AG04450 (cell line): ENCODE measurements around the gene SLC43A2. TPM values are rescaled to one million over a fixed set of nuclear protein-coding genes. Genes with fewer than 3 reads are reported as not detected.
A peak's percentile ranks its signal among the peaks of the same experiment; 100 is the strongest.

ENCODE experiments used
- CTCF ChIA-PET: fragments of 300-600, 350-600 bp; formaldehyde crosslinking; extraction: SDS; loops from one replicate; lab custom pipeline; 2022; ENCODE audit warnings: antibody characterized with exemption, inconsistent platforms; lab: Charles Lee
- POLR2A ChIA-PET: fragments of 350-600 bp; formaldehyde crosslinking; extraction: SDS; loops from one replicate; lab custom pipeline; 2021; ENCODE audit warnings: antibody characterized with exemption, inconsistent platforms; lab: Yijun Ruan, JAX
- DNase-seq: peaks from one replicate; pipeline ENCODE4 v3.0.0-alpha.2; 2011; ENCODE audit warnings: low read depth, low spot score
- H3K27ac ChIP-seq: one replicate; pipeline ENCODE4 v1.5.1; 2012; ENCODE audit warnings: low read depth, low read length, control low read depth
- H3K27me3 ChIP-seq: one replicate; pipeline ENCODE4 v1.6.0; 2012; ENCODE audit warnings: low read length; ENCODE audit not compliant: control insufficient read depth, insufficient read depth
- H3K4me3 ChIP-seq: 2 replicates; pipeline ENCODE4 v1.5.1; 2011; ENCODE audit warnings: mild to moderate bottlenecking, low read depth, low read length, control low read depth
- H3K9me3 ChIP-seq: 2 replicates; pipeline ENCODE4 v1.5.1; 2012; ENCODE audit warnings: low read length; ENCODE audit not compliant: control insufficient read depth, insufficient read depth
- CTCF ChIP-seq: IDR thresholded peaks from 2 replicates; pipeline ENCODE4 v1.5.1; 2011; ENCODE audit warnings: low read depth, low read length, control low read depth, inconsistent platforms
- polyA plus RNA-seq: library from polyadenylated mRNA; depleted of rRNA; stranded (reverse); fragments of >200 nt; gene quantifications from 2 replicates; pipeline ENCODE4 v1.2.3, GENCODE V29; 2011

SLC43A2 gene
- polyA plus RNA-seq, 1 experiment: 5.3 TPM

- H3K4me3 ChIP-seq: peak overlapping the region; percentile 78
Measured at GRCh38 chr17:1627182-1627981, 1.3 kb downstream of the SLC43A2 start.

GRCh38 chr17:1626333-1626732, 2.3 kb downstream of the SLC43A2 start:
- ChIA-PET POLR2A (interaction anchor here (0.6 kb wide), 1 partner anchor 153 kb away, joined by 3 read pairs; no protein-coding TSS in a partner anchor), CTCF (interaction anchor here (1.1 to 2.9 kb wide), 2 partner anchors 23 to 52 kb away, joined by 5 to 20 read pairs; partner anchors contain the start of gene RILP)
- Histone ChIP-seq H3K9me3 (no peaks in the 10 kb centered on the region; the same call in 1 of the 2 replicates), H3K4me3 (no peak overlapping the region), H3K27ac (no peak overlapping the region), H3K27me3 (peaks cover 7% of the 10 kb centered on the region)
- no peak for TF ChIP-seq CTCF
- DNase-seq: no peak

More at GRCh38 chr17:1627182-1627981, 1.3 kb downstream of the SLC43A2 start:
- DNase-seq: no peak
- Histone ChIP-seq H3K9me3 (no peaks in the 10 kb centered on the region; the same call in 1 of the 2 replicates), H3K27me3 (peaks cover 7% of the 10 kb centered on the region), H3K27ac (no peak overlapping the region)
- ChIA-PET CTCF (interaction anchor here (1.1 to 3.4 kb wide), 3 partner anchors 22 to 54 kb away, joined by 5 to 43 read pairs (median 20); partner anchors contain the start of gene RILP), POLR2A (interaction anchor here (0.6 to 1.0 kb wide), 3 partner anchors 38 to 89 kb away, joined by 3 read pairs; no protein-coding TSS in a partner anchor)
- no peak for TF ChIP-seq CTCF

- ChIA-PET CTCF (interaction anchor here (2.9 kb wide), 1 partner anchor 52 kb away, joined by 20 read pairs; no protein-coding TSS in a partner anchor), POLR2A (no interaction called here)
- H3K4me3 ChIP-seq: no peak overlapping the region
- DNase-seq: no peak
- no peaks in the 10 kb centered on the region; the same call in 1 of the 2 replicates for H3K9me3 ChIP-seq
- no peak for TF ChIP-seq CTCF
- H3K27me3 ChIP-seq: peaks cover 7% of the 10 kb centered on the region
- H3K27ac ChIP-seq: no peak overlapping the region
Measured at GRCh38 chr17:1625581-1625980, 3.1 kb downstream of the SLC43A2 start.

GRCh38 chr17:1625053-1625452, 3.6 kb downstream of the SLC43A2 start:
- DNase-seq: no peak
- CTCF ChIA-PET: interaction anchor here (2.9 kb wide), 1 partner anchor 51 kb away, joined by 20 read pairs; no protein-coding TSS in a partner anchor
- H3K27me3 ChIP-seq: peaks cover 7% of the 10 kb centered on the region
- no peak for TF ChIP-seq CTCF
- no peak overlapping the region for H3K4me3 ChIP-seq
- no peak overlapping the region for H3K27ac ChIP-seq
- no peaks in the 10 kb centered on the region; the same call in 1 of the 2 replicates for H3K9me3 ChIP-seq
- POLR2A ChIA-PET: no interaction called here
